HepG2 (cell line): ENCODE data around the gene SPRTN.

ENCODE experiments used
- ARID4A ChIP-seq: sonication (generic); formaldehyde crosslinking; IDR thresholded peaks from 2 replicates; pipeline ENCODE4 v1.5.0; 2020; ENCODE audit warnings: mild to moderate bottlenecking, missing genetic modification reagents, borderline replicate concordance
- ELK4 ChIP-seq: sonication (generic); formaldehyde crosslinking; IDR thresholded peaks from 2 replicates; pipeline ENCODE4 v1.9.0; 2021; ENCODE audit warnings: missing genetic modification reagents, borderline replicate concordance
- JUNB ChIP-seq: sonication (generic); formaldehyde crosslinking; IDR thresholded peaks from 2 replicates; pipeline ENCODE4 v1.8.0; 2022; ENCODE audit warnings: missing genetic modification reagents, mild to moderate bottlenecking, borderline replicate concordance
- KLF16 ChIP-seq, 2 experiments: sonication (generic) in 1 of 2; formaldehyde crosslinking in 1 of 2; IDR thresholded peaks; 2 replicates each; pipeline versions ENCODE4 v1.6.1 to v1.8.0; 2016 to 2023; ENCODE audit warnings: missing genetic modification reagents in 2 of 2, missing compliant biosample characterization in 1 of 2
- NCOR1 ChIP-seq: fragments of 200-600 bp; sonication (generic); IDR thresholded peaks from 2 replicates; pipeline ENCODE4 v1.7.0; 2017; ENCODE audit warnings: antibody characterized with exemption, low read length, borderline replicate concordance
- TAF1 ChIP-seq: sonication (generic); formaldehyde crosslinking; IDR thresholded peaks from 2 replicates; pipeline ENCODE4 v1.4.0; 2020; ENCODE audit warnings: missing genetic modification reagents
- U2AF2 ChIP-seq: fragments of 200-400 bp; formaldehyde crosslinking; IDR thresholded peaks from 2 replicates; pipeline ENCODE4 v1.6.1; 2017; ENCODE audit warnings: low read depth, mild to moderate bottlenecking, low read length
- ZBTB7A ChIP-seq: sonication (generic); formaldehyde crosslinking; IDR thresholded peaks from 2 replicates; pipeline ENCODE4 v1.8.0; 2022; ENCODE audit warnings: mild to moderate bottlenecking, missing genetic modification reagents
- ZNF501 ChIP-seq: sonication (generic); formaldehyde crosslinking; IDR thresholded peaks from 2 replicates; pipeline ENCODE4 v1.5.1; 2020; ENCODE audit warnings: mild to moderate bottlenecking, moderate library complexity, missing genetic modification reagents
- ZNF766 ChIP-seq: sonication (generic); formaldehyde crosslinking; IDR thresholded peaks from 2 replicates; pipeline ENCODE4 v1.5.0; 2020; ENCODE audit warnings: missing genetic modification reagents, borderline replicate concordance

- TF ChIP-seq NCOR1, result no peak
- TF ChIP-seq ZNF766 (CRISPR knock-in tag), result no peak
- no peak for TF ChIP-seq TAF1 (CRISPR knock-in tag)
- TF ChIP-seq ELK4, result no peak
- TF ChIP-seq ZBTB7A, result no peak
- no peak for TF ChIP-seq U2AF2
- no peak for TF ChIP-seq ZNF501
- no peak for TF ChIP-seq ARID4A (CRISPR knock-in tag)
- no peak for TF ChIP-seq KLF16 (CRISPR knock-in tag; IDR thresholded peaks at IDR 0.05)
- no peak for TF ChIP-seq JUNB (CRISPR knock-in tag)
Measured at GRCh38 chr1:231351816-231352215, 13.7 kb downstream of the SPRTN start.
